SK-N-SH (cell line): Measurements from ENCODE around the gene SAE1. TPM values are rescaled to one million over a fixed set of nuclear protein-coding genes. Genes with fewer than 3 reads are reported as not detected.

Experiments used
- CTCF ChIA-PET: fragments of 300-600, 350-600 bp; formaldehyde crosslinking; extraction: SDS; loops from one replicate; lab custom pipeline; 2021; lab: Yijun Ruan, JAX
- POLR2A ChIA-PET: fragments of 350-600 bp; sonication (Branson Sonifier 250); formaldehyde crosslinking; extraction: SDS; loops from one replicate; lab custom pipeline; 2020; ENCODE audit warnings: antibody characterized with exemption, inconsistent platforms; lab: Yijun Ruan, JAX
- DNase-seq: peaks from one replicate; pipeline ENCODE4 v3.0.0; 2012
- H2AFZ ChIP-seq: fragments of 200-600 bp; sonication (generic); 2 replicates; pipeline ENCODE4 v1.8.1; 2016; ENCODE audit warnings: antibody characterized with exemption, mild to moderate bottlenecking, low read depth
- H3F3A ChIP-seq: fragments of 200-600 bp; sonication (generic); replicated peaks from 2 replicates; pipeline ENCODE3; 2016; ENCODE audit warnings: antibody characterized with exemption, mild to moderate bottlenecking; ENCODE audit not compliant: insufficient read depth
- H3K27ac ChIP-seq, 2 experiments: fragments of 200-500 bp in 1 of 2; fragments of 200-600 bp in 1 of 2; sonication (Bioruptor generic) in 1 of 2; sonication (generic), shearing (Covaris generic) in 1 of 2; 2 replicates each; pipeline versions ENCODE4 v1.5.1 to v1.6.1; 2014 to 2016; ENCODE audit warnings: low read depth in 2 of 2, inconsistent platforms in 1 of 2, low read length in 1 of 2, mild to moderate bottlenecking in 1 of 2, mixed read lengths in 1 of 2
- H3K27me3 ChIP-seq: fragments of 200-600 bp; sonication (generic), shearing (Covaris generic); 2 replicates; pipeline ENCODE4 v1.6.1; 2016; ENCODE audit warnings: mixed run types; ENCODE audit not compliant: insufficient read depth
- H3K36me3 ChIP-seq, 2 experiments: fragments of 200-500 bp in 1 of 2; fragments of 200-600 bp in 1 of 2; sonication (Bioruptor generic) in 1 of 2; sonication (generic) in 1 of 2; replicated peaks in 1 of 2; 2 replicates each; pipeline versions ENCODE3 to v1.5.1; 2014 to 2016; ENCODE audit warnings: low read length in 1 of 2, mild to moderate bottlenecking in 1 of 2; ENCODE audit not compliant: insufficient read depth in 2 of 2, control insufficient read depth in 1 of 2
- H3K4me1 ChIP-seq, 2 experiments: fragments of 200-500 bp in 1 of 2; fragments of 200-600 bp in 1 of 2; sonication (Bioruptor generic) in 1 of 2; sonication (generic), shearing (Covaris generic) in 1 of 2; 2 replicates each; pipeline versions ENCODE4 v1.5.1 to v1.6.1; 2014 to 2016; ENCODE audit warnings: low read depth in 1 of 2, low read length in 1 of 2, mixed run types in 1 of 2; ENCODE audit not compliant: insufficient read depth in 2 of 2, control insufficient read depth in 1 of 2
- H3K4me2 ChIP-seq: fragments of 200-600 bp; sonication (generic), shearing (Covaris generic); 2 replicates; pipeline ENCODE4 v1.6.1; 2017; ENCODE audit warnings: mixed run types
- H3K4me3 ChIP-seq, 2 experiments: fragments of 200-500 bp in 1 of 2; fragments of 200-600 bp in 1 of 2; sonication (Bioruptor generic) in 1 of 2; sonication (generic), shearing (Covaris generic) in 1 of 2; 2 replicates each; pipeline versions ENCODE4 v1.5.1 to v1.8.1; 2014 to 2016; ENCODE audit warnings: low read depth in 2 of 2, inconsistent platforms in 1 of 2, low read length in 1 of 2, mild to moderate bottlenecking in 1 of 2, mixed read lengths in 1 of 2, moderate library complexity in 1 of 2
- H3K79me2 ChIP-seq: fragments of 200-600 bp; sonication (generic); 2 replicates; pipeline ENCODE4 v1.8.1; 2017; ENCODE audit warnings: mild to moderate bottlenecking; ENCODE audit not compliant: insufficient read depth
- H3K9ac ChIP-seq: fragments of 200-600 bp; sonication (generic); 2 replicates; pipeline ENCODE4 v1.6.1; 2017; ENCODE audit warnings: mixed run types
- H3K9me2 ChIP-seq: fragments of 200-600 bp; sonication (generic); 2 replicates; pipeline ENCODE4 v1.6.1; 2017; ENCODE audit warnings: mixed run types
- H3K9me3 ChIP-seq: fragments of 200-600 bp; sonication (generic); 2 replicates; pipeline ENCODE4 v1.6.1; 2017; ENCODE audit warnings: mixed run types, mild to moderate bottlenecking, moderate library complexity
- H4K20me1 ChIP-seq: fragments of 200-600 bp; sonication (generic); 2 replicates; pipeline ENCODE4 v1.6.1; 2017; ENCODE audit warnings: mild to moderate bottlenecking, mixed run types; ENCODE audit not compliant: insufficient read depth
- CHD2 ChIP-seq: fragments of 150-350 bp; IDR thresholded peaks from 2 replicates; pipeline ENCODE4 v1.6.1; 2018; ENCODE audit warnings: low read length; ENCODE audit not compliant: partially characterized antibody
- FOSL2 ChIP-seq: IDR thresholded peaks from 2 replicates; pipeline ENCODE4 v1.4.0; 2012; ENCODE audit warnings: low read depth, mild to moderate bottlenecking, moderate library complexity, borderline replicate concordance
- FOXJ3 ChIP-seq: sonication (generic); formaldehyde crosslinking; IDR thresholded peaks from 2 replicates; pipeline ENCODE4 v1.5.1; 2020; ENCODE audit warnings: mild to moderate bottlenecking, missing genetic modification reagents
- JUND ChIP-seq: IDR thresholded peaks from 2 replicates; pipeline ENCODE4 v1.4.0; 2012
- MEF2A ChIP-seq: IDR thresholded peaks from 2 replicates; pipeline ENCODE4 v1.4.0; 2012; ENCODE audit warnings: low read depth, borderline replicate concordance
- NRF1 ChIP-seq: IDR thresholded peaks from 2 replicates; pipeline ENCODE4 v1.6.1; 2012; ENCODE audit warnings: low read depth, mild to moderate bottlenecking, low read length
- POLR2AphosphoS5 ChIP-seq: IDR thresholded peaks from 2 replicates; pipeline ENCODE4 v1.6.1; 2012; ENCODE audit warnings: low read depth, low read length
- TCF12 ChIP-seq: IDR thresholded peaks from 2 replicates; pipeline ENCODE4 v1.4.0; 2012
- TEAD4 ChIP-seq: IDR thresholded peaks from 2 replicates; pipeline ENCODE4 v1.4.0; 2012; ENCODE audit warnings: mild to moderate bottlenecking, borderline replicate concordance; ENCODE audit not compliant: insufficient read depth
- WGBS: methylation state at CpG from one replicate; pipeline ENCODE4 v1.1.6; 2017; ENCODE audit warnings: low lambda C conversion rate; 5-methylcytosine and 5-hydroxymethylcytosine counted together
- polyA plus RNA-seq, 3 experiments: library from polyadenylated mRNA; depleted of rRNA; stranded (reverse); fragments of >200 nt; gene quantifications; 2 replicates each; pipeline ENCODE4 v1.2.3, GENCODE V29; 2012
- TF ChIP-seq, protein P1 (sequence below): IDR thresholded peaks from 2 replicates; pipeline ENCODE4 v1.4.0; 2012; ENCODE audit warnings: low read depth
- TF ChIP-seq, protein P2 (sequence below): IDR thresholded peaks from 2 replicates; pipeline ENCODE4 v1.4.0; 2012; ENCODE audit warnings: low read depth, borderline replicate concordance
- TF ChIP-seq, protein P3 (sequence below): IDR thresholded peaks from 2 replicates; pipeline ENCODE4 v1.4.0; 2012; ENCODE audit warnings: low read depth, borderline replicate concordance
- TF ChIP-seq, protein P4 (sequence below): fragments of 200-600 bp; sonication (generic); IDR thresholded peaks from 2 replicates; pipeline ENCODE4 v1.6.1; 2017; ENCODE audit warnings: antibody characterized with exemption, mild to moderate bottlenecking, moderate library complexity

The SAE1 gene
- polyA plus RNA-seq, 1 of the 3 experiments (the other 2 are of a cell fraction): 123 TPM

DNA sequence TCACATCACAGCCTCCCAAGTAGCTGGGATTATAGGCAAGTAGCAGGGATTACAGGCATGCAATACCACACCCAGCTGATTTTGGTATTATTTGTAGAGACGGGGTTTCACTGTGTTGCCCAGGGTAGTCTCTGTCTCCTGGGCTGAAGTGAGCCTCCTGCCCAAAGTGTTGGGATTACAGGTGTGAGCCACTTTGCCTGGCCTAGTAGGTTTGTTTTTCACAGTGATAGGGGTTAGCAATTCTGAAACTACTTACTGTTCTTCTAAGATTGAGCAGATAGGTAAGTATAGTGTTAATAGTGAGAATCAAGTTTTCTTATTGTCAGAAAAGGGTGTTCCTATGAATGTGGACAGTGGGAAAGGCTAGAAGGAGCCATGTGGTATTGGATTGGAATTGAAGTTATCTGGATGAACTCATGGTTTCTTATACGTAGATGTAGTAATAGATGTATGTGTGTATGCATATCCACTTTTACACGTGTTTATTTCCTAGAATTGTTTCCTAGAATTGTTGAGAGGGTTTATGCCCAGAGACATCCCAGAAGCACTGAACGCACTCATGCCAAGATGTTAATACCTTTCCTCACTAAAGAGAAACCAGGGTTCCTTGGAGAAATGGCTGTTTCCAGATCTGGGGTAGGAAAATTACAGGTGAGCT lies 49.1 kb downstream of the SAE1 start:
- H3K27me3 ChIP-seq: no peaks in the 10 kb centered on the region
- DNase-seq: no peak
- peaks cover 32% of the 10 kb centered on the region for H3F3A ChIP-seq
- WGBS: 94% methylated on average over 4 of the region's 4 CpGs
- peaks cover 67% of the 10 kb centered on the region for H3K79me2 ChIP-seq
- H3K9me2 ChIP-seq: no peaks in the 10 kb centered on the region
- peaks cover 0 to 15% of the 10 kb centered on the region in 2 experiments; a peak in 3 of 4 replicates for H3K4me1 ChIP-seq
- peaks cover 40% of the 10 kb centered on the region for H4K20me1 ChIP-seq
- H3K9ac ChIP-seq: no peak overlapping the region
- no peak overlapping the region for H3K27ac ChIP-seq
- CTCF ChIA-PET: interaction anchor here (0.6 to 3.2 kb wide), 3 partner anchors 46 to 68 kb away, joined by 3 to 8 read pairs (median 3); no protein-coding TSS in a partner anchor
- POLR2A ChIA-PET: interaction anchor here (1.1 kb wide), 1 partner anchor 46 kb away, joined by 3 read pairs; no protein-coding TSS in a partner anchor
- H3K36me3 ChIP-seq: peaks cover 6 to 25% of the 10 kb centered on the region in 2 experiments
- no peak overlapping the region for H3K4me2 ChIP-seq
- H3K4me3 ChIP-seq: no peak overlapping the region
- no peaks in the 10 kb centered on the region for H3K9me3 ChIP-seq
- H2AFZ ChIP-seq: no peak overlapping the region
- TF ChIP-seq JUND (no peak), TEAD4 (no peak), FOXJ3 (CRISPR knock-in tag) (no peak), CHD2 (no peak), NRF1 (no peak), TCF12 (no peak), MEF2A (no peak)
- TF ChIP-seq, protein P1, sequence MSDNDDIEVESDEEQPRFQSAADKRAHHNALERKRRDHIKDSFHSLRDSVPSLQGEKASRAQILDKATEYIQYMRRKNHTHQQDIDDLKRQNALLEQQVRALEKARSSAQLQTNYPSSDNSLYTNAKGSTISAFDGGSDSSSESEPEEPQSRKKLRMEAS: no peak
- TF ChIP-seq, protein P2, sequence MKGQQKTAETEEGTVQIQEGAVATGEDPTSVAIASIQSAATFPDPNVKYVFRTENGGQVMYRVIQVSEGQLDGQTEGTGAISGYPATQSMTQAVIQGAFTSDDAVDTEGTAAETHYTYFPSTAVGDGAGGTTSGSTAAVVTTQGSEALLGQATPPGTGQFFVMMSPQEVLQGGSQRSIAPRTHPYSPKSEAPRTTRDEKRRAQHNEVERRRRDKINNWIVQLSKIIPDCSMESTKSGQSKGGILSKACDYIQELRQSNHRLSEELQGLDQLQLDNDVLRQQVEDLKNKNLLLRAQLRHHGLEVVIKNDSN: no peak
- TF ChIP-seq, protein P3, sequence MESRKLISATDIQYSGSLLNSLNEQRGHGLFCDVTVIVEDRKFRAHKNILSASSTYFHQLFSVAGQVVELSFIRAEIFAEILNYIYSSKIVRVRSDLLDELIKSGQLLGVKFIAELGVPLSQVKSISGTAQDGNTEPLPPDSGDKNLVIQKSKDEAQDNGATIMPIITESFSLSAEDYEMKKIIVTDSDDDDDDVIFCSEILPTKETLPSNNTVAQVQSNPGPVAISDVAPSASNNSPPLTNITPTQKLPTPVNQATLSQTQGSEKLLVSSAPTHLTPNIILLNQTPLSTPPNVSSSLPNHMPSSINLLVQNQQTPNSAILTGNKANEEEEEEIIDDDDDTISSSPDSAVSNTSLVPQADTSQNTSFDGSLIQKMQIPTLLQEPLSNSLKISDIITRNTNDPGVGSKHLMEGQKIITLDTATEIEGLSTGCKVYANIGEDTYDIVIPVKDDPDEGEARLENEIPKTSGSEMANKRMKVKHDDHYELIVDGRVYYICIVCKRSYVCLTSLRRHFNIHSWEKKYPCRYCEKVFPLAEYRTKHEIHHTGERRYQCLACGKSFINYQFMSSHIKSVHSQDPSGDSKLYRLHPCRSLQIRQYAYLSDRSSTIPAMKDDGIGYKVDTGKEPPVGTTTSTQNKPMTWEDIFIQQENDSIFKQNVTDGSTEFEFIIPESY: no peak

DNA sequence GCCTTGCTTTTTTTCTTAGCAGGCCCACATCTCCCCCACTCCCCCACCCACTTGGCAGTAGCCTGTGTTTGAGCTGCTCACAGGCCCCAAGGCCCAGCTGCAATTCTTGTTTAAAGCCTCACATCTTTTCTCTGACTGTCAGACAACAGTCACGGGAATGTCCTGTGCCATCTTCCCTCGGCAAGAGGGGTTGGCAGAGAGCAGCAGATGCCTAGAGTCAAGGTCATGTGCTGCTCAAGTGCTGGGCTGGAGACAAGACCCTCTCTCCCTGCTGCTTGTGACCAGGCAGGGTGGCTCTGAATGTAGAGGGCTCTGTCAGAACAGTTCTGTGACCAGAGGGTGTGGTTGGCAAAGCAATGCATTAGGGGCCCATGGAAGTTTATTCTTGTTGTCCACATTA lies 53.0 kb downstream of the SAE1 start:
- CTCF ChIA-PET: interaction anchor here (1.0 to 2.2 kb wide), 2 partner anchors 27 to 61 kb away, joined by 5 read pairs; no protein-coding TSS in a partner anchor
- Histone ChIP-seq H3K9ac (no peak overlapping the region), H3K4me1 (peaks cover 0 to 22% of the 10 kb centered on the region in 2 experiments; a peak in 1 of 4 replicates), H3K4me2 (no peak overlapping the region), H3K9me2 (no peaks in the 10 kb centered on the region), H2AFZ (no peak overlapping the region), H3K4me3 (no peak overlapping the region), H3K79me2 (peaks cover 48% of the 10 kb centered on the region), H3K27ac (no peak overlapping the region; a peak in 1 of 4 replicates), H3K27me3 (no peaks in the 10 kb centered on the region), H3K36me3 (peaks cover 3 to 17% of the 10 kb centered on the region in 2 experiments), H3K9me3 (no peaks in the 10 kb centered on the region), H3F3A (peaks cover 14% of the 10 kb centered on the region), H4K20me1 (peaks cover 9% of the 10 kb centered on the region; the same call in 1 of the 2 replicates)
- POLR2A ChIA-PET: no interaction called here
- no peak for TF ChIP-seq NRF1
- TF ChIP-seq POLR2AphosphoS5: no peak
- TF ChIP-seq FOSL2: no peak
- TF ChIP-seq, protein P2: no peak
- TF ChIP-seq, protein P4, sequence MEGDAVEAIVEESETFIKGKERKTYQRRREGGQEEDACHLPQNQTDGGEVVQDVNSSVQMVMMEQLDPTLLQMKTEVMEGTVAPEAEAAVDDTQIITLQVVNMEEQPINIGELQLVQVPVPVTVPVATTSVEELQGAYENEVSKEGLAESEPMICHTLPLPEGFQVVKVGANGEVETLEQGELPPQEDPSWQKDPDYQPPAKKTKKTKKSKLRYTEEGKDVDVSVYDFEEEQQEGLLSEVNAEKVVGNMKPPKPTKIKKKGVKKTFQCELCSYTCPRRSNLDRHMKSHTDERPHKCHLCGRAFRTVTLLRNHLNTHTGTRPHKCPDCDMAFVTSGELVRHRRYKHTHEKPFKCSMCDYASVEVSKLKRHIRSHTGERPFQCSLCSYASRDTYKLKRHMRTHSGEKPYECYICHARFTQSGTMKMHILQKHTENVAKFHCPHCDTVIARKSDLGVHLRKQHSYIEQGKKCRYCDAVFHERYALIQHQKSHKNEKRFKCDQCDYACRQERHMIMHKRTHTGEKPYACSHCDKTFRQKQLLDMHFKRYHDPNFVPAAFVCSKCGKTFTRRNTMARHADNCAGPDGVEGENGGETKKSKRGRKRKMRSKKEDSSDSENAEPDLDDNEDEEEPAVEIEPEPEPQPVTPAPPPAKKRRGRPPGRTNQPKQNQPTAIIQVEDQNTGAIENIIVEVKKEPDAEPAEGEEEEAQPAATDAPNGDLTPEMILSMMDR: no peak
- 89% methylated on average over 2 of the region's 2 CpGs for WGBS
- DNase-seq: no peak
